HEK293 (cell line): Measurements from ENCODE around the gene ASCL2.
A peak's percentile ranks its signal among the peaks of the same experiment; 100 is the strongest.

ENCODE experiments used
- CTCF ChIA-PET: fragments of 350-600 bp; formaldehyde crosslinking; extraction: SDS; loops from one replicate; lab custom pipeline; 2021; ENCODE audit warnings: antibody characterized with exemption; lab: Yijun Ruan, JAX
- POLR2A ChIA-PET: fragments of 300-600 bp; formaldehyde crosslinking; extraction: SDS; loops from one replicate; lab custom pipeline; 2020; ENCODE audit warnings: antibody characterized with exemption, inconsistent platforms; lab: Yijun Ruan, JAX
- H3K27ac ChIP-seq: fragments of 200-500 bp; sonication (Bioruptor generic); 2 replicates; pipeline ENCODE4 v1.5.1; 2014; ENCODE audit warnings: low read depth, low read length, control low read depth, inconsistent platforms; ENCODE audit errors: extremely low read depth
- H3K36me3 ChIP-seq, 2 experiments: fragments of 200-500 bp in 1 of 2; sonication (Bioruptor generic) in 1 of 2; 1 replicate in 1 of 2; 2 replicates in 1 of 2; pipeline ENCODE4 v1.5.1; 2014 to 2017; ENCODE audit warnings: inconsistent platforms in 2 of 2, low read length in 2 of 2; ENCODE audit not compliant: control insufficient read depth in 2 of 2, insufficient read depth in 1 of 2
- H3K4me1 ChIP-seq: fragments of 200-500 bp; sonication (Bioruptor generic); 2 replicates; pipeline ENCODE4 v1.5.1; 2014; ENCODE audit warnings: mild to moderate bottlenecking, low read length, inconsistent platforms; ENCODE audit not compliant: control insufficient read depth, insufficient read depth
- H3K4me3 ChIP-seq: 2 replicates; pipeline ENCODE4 v1.5.1; 2011; ENCODE audit warnings: low read depth, mild to moderate bottlenecking, control low read depth, low read length, moderate library complexity
- H3K9me3 ChIP-seq: fragments of 200-500 bp; sonication (Bioruptor generic); 2 replicates; pipeline ENCODE4 v1.5.1; 2014; ENCODE audit warnings: low read depth, low read length, inconsistent platforms; ENCODE audit not compliant: control insufficient read depth, insufficient read depth
- PRDM1 ChIP-seq: fragments of 450-650 bp; formaldehyde crosslinking; IDR thresholded peaks from 2 replicates; pipeline ENCODE4; 2016; ENCODE audit warnings: missing biosample characterization, missing genetic modification characterization
- SALL2 ChIP-seq: fragments of 450-650 bp; formaldehyde crosslinking; IDR thresholded peaks from 2 replicates; pipeline ENCODE4 v1.5.0; 2017; ENCODE audit warnings: missing biosample characterization, mild to moderate bottlenecking, missing genetic modification characterization, borderline replicate concordance
- ZNF19 ChIP-seq: fragments of 450-650 bp; formaldehyde crosslinking; IDR thresholded peaks from 2 replicates; pipeline ENCODE4; 2016; ENCODE audit warnings: missing biosample characterization, missing genetic modification characterization, low read depth
- ZNF37A ChIP-seq: fragments of 450-650 bp; IDR thresholded peaks from 2 replicates; pipeline ENCODE4 v1.5.1; 2018; ENCODE audit warnings: missing biosample characterization, missing genetic modification characterization
- ZNF514 ChIP-seq: fragments of 450-650 bp; formaldehyde crosslinking; IDR thresholded peaks from 2 replicates; pipeline ENCODE4 v1.5.1; 2016; ENCODE audit warnings: missing biosample characterization, missing genetic modification characterization
- ZNF600 ChIP-seq: fragments of 450-650 bp; formaldehyde crosslinking; IDR thresholded peaks from 2 replicates; pipeline ENCODE4 v1.5.1; 2016; ENCODE audit warnings: missing biosample characterization, missing genetic modification characterization
- ZNF610 ChIP-seq: fragments of 450-650 bp; formaldehyde crosslinking; IDR thresholded peaks from 2 replicates; pipeline ENCODE4 v1.5.1; 2016; ENCODE audit warnings: missing biosample characterization, missing genetic modification characterization, borderline replicate concordance
- ZNF654 ChIP-seq: fragments of 450-650 bp; formaldehyde crosslinking; IDR thresholded peaks from 2 replicates; pipeline ENCODE4 v1.5.1; 2016; ENCODE audit warnings: low read depth, missing biosample characterization, missing genetic modification characterization
- TF ChIP-seq, protein P1 (sequence below): fragments of 450-650 bp; formaldehyde crosslinking; IDR thresholded peaks from 2 replicates; pipeline ENCODE4 v1.5.1; 2017; ENCODE audit warnings: missing biosample characterization, missing genetic modification characterization
- TF ChIP-seq, protein P2 (sequence below): fragments of 450-650 bp; formaldehyde crosslinking; IDR thresholded peaks from 2 replicates; pipeline ENCODE4 v1.5.1; 2016; ENCODE audit warnings: missing biosample characterization, missing genetic modification characterization
- TF ChIP-seq, protein P3 (sequence below): fragments of 450-650 bp; formaldehyde crosslinking; IDR thresholded peaks from 2 replicates; pipeline ENCODE4 v1.5.1; 2016; ENCODE audit warnings: missing biosample characterization, missing genetic modification characterization
- TF ChIP-seq, protein P4 (sequence below): sonication (generic); formaldehyde crosslinking; IDR thresholded peaks from 2 replicates; pipeline ENCODE4 v1.8.1; 2022; ENCODE audit warnings: mild to moderate bottlenecking, moderate library complexity, missing genetic modification reagents

The ASCL2 gene

DNA sequence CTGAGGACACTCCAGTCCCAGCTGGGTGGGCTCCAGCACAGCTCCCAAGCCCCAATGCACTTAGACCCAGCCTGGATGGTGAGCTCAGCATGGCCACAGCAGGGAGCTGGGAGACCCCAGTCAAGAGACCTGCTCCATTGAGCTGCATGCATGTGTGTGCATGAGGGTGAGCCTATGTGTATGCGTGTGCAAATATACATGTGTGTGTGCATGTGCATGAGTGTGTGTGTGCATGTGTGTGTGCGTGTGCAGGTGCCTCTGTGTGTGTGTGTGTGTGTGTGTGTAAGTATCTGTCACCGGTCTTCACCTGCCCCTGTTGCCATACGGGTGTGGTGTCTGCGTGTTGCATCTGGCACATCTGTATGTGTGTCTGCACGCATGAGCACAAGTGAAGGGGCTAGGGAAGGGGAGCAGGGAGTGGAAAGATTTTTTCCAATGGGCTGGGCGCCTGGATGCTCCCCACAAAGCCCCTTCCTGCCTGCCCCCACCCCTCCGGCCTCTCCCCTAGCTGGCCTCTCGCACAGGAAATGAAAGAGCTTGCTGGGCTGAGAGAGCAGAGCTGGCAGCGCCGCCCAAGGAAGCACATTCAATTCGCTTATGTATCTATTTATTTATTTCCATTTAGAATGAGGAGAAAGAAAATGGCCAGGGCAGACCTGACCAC is 35.5 kb upstream of the ASCL2 start:
- no peak overlapping the region for H3K4me3 ChIP-seq
- CTCF ChIA-PET = interaction anchor here (0.8 to 9.4 kb wide), 16 partner anchors 13 to 213 kb away, joined by 3 to 297 read pairs (median 4); partner anchors contain the start of genes CD81 and TSSC4
- no peaks in the 10 kb centered on the region for H3K4me1 ChIP-seq
- POLR2A ChIA-PET = interaction anchor here (1.8 to 3.1 kb wide), 2 partner anchors 72 to 114 kb away, joined by 5 to 19 read pairs; no protein-coding TSS in a partner anchor
- no peak overlapping the region for H3K27ac ChIP-seq
- no peaks in the 10 kb centered on the region for H3K36me3 ChIP-seq
- H3K9me3 ChIP-seq = no peaks in the 10 kb centered on the region
- TF ChIP-seq ZNF19 (no peak), PRDM1 (tag by site-specific recombination) (no peak), SALL2 (tag by site-specific recombination) (no peak), ZNF610 (no peak), ZNF37A (tag by site-specific recombination) (no peak)
- TF ChIP-seq, protein P1, sequence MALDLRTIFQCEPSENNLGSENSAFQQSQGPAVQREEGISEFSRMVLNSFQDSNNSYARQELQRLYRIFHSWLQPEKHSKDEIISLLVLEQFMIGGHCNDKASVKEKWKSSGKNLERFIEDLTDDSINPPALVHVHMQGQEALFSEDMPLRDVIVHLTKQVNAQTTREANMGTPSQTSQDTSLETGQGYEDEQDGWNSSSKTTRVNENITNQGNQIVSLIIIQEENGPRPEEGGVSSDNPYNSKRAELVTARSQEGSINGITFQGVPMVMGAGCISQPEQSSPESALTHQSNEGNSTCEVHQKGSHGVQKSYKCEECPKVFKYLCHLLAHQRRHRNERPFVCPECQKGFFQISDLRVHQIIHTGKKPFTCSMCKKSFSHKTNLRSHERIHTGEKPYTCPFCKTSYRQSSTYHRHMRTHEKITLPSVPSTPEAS (tag by site-specific recombination) = peak; percentile 69

DNA sequence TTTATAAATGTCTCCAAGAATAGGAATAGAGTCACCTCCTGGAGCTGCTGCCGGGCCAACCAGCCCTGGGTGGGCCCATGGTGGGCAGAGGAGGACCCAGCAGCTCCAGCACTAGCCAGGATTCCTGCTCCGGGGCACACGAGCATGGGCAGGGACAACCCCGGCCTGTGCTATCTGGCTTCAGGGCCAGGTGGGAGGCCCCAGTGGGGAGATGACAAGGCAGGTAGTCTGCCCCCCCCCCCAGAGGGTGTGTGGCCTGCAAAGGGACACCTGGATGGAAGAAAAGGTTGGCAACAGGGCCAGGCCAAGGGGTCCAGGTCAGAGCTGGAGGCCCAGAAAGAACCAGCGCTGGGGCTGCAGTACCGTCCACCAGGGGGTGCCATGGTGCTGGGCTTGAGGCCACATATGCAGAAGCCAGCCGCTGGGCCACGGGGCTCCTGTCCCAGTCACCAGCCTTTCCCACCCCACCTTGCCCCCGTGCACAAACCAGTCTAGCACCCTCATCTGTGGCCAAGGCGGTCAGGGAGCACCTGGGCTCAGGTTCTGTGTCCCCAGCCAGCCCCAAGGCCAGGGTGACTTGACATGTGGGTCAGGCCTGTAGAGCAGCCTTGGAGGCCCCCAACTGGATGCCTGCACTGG is 34.9 kb upstream of the ASCL2 start:
- ChIA-PET CTCF (interaction anchor here (0.5 to 9.4 kb wide), 37 partner anchors 9 to 1395 kb away, joined by 3 to 297 read pairs (median 4); partner anchors contain the start of genes CD81 and TSSC4), POLR2A (interaction anchor here (0.6 to 3.1 kb wide), 5 partner anchors 12 to 115 kb away, joined by 3 to 19 read pairs (median 4); partner anchors contain the start of gene TSSC4)
- TF ChIP-seq, protein P2, sequence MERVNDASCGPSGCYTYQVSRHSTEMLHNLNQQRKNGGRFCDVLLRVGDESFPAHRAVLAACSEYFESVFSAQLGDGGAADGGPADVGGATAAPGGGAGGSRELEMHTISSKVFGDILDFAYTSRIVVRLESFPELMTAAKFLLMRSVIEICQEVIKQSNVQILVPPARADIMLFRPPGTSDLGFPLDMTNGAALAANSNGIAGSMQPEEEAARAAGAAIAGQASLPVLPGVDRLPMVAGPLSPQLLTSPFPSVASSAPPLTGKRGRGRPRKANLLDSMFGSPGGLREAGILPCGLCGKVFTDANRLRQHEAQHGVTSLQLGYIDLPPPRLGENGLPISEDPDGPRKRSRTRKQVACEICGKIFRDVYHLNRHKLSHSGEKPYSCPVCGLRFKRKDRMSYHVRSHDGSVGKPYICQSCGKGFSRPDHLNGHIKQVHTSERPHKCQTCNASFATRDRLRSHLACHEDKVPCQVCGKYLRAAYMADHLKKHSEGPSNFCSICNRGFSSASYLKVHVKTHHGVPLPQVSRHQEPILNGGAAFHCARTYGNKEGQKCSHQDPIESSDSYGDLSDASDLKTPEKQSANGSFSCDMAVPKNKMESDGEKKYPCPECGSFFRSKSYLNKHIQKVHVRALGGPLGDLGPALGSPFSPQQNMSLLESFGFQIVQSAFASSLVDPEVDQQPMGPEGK (tag by site-specific recombination) = peak; percentile 13; the same call in 1 of the 2 replicates
- TF ChIP-seq ZNF600 (tag by site-specific recombination) (no peak), ZNF514 (tag by site-specific recombination) (no peak), ZNF654 (peak; percentile 39; the same call in 1 of the 2 replicates)
- TF ChIP-seq, protein P3, sequence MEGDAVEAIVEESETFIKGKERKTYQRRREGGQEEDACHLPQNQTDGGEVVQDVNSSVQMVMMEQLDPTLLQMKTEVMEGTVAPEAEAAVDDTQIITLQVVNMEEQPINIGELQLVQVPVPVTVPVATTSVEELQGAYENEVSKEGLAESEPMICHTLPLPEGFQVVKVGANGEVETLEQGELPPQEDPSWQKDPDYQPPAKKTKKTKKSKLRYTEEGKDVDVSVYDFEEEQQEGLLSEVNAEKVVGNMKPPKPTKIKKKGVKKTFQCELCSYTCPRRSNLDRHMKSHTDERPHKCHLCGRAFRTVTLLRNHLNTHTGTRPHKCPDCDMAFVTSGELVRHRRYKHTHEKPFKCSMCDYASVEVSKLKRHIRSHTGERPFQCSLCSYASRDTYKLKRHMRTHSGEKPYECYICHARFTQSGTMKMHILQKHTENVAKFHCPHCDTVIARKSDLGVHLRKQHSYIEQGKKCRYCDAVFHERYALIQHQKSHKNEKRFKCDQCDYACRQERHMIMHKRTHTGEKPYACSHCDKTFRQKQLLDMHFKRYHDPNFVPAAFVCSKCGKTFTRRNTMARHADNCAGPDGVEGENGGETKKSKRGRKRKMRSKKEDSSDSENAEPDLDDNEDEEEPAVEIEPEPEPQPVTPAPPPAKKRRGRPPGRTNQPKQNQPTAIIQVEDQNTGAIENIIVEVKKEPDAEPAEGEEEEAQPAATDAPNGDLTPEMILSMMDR (tag by site-specific recombination) = peak; percentile 82
- TF ChIP-seq, protein P4, sequence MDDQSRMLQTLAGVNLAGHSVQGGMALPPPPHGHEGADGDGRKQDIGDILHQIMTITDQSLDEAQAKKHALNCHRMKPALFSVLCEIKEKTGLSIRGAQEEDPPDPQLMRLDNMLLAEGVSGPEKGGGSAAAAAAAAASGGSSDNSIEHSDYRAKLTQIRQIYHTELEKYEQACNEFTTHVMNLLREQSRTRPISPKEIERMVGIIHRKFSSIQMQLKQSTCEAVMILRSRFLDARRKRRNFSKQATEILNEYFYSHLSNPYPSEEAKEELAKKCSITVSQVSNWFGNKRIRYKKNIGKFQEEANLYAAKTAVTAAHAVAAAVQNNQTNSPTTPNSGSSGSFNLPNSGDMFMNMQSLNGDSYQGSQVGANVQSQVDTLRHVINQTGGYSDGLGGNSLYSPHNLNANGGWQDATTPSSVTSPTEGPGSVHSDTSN (CRISPR knock-in tag) = peak; percentile 59; the same call in 1 of the 2 replicates
- Histone ChIP-seq H3K27ac (no peak overlapping the region), H3K4me3 (no peak overlapping the region), H3K36me3 (no peaks in the 10 kb centered on the region), H3K4me1 (no peaks in the 10 kb centered on the region), H3K9me3 (no peaks in the 10 kb centered on the region)
